OCI-LY3 (cell line): ENCODE data around the gene TMEM106C.

Experiments used
- CTCF ChIP-seq: fragments of 200-600, 300-600 bp; sonication (generic); IDR thresholded peaks from 2 replicates; pipeline ENCODE4 v1.5.1; 2014; ENCODE audit warnings: antibody characterized with exemption, low read length, low read depth
- EZH2phosphoT487 ChIP-seq: fragments of 200-600 bp; shearing (Covaris generic); IDR thresholded peaks from 2 replicates; pipeline ENCODE4 v1.6.1; 2018; ENCODE audit warnings: antibody characterized with exemption, mixed run types, low read depth

- TF ChIP-seq CTCF (no peak), EZH2phosphoT487 (no peak)
Observed at GRCh38 chr12:48012070-48012469, 48.7 kb downstream of the TMEM106C start.
